H4 (cell line): ENCODE data around the gene NUP54. TPM values are rescaled to one million over a fixed set of nuclear protein-coding genes. Genes with fewer than 3 reads are reported as not detected.

Experiments
- DNase-seq: peaks from one replicate; pipeline ENCODE4 v3.0.0-alpha.2; 2015; ENCODE audit warnings: low spot score
- total RNA-seq: library from RNA; depleted of rRNA; stranded (reverse); fragments of >200 nt; shearing (Covaris generic); gene quantifications from 2 replicates; pipeline ENCODE4 v1.2.3, GENCODE V29; 2014

The NUP54 gene
- total RNA-seq, 1 experiment from 2014 or later = 68.6 TPM

DNA sequence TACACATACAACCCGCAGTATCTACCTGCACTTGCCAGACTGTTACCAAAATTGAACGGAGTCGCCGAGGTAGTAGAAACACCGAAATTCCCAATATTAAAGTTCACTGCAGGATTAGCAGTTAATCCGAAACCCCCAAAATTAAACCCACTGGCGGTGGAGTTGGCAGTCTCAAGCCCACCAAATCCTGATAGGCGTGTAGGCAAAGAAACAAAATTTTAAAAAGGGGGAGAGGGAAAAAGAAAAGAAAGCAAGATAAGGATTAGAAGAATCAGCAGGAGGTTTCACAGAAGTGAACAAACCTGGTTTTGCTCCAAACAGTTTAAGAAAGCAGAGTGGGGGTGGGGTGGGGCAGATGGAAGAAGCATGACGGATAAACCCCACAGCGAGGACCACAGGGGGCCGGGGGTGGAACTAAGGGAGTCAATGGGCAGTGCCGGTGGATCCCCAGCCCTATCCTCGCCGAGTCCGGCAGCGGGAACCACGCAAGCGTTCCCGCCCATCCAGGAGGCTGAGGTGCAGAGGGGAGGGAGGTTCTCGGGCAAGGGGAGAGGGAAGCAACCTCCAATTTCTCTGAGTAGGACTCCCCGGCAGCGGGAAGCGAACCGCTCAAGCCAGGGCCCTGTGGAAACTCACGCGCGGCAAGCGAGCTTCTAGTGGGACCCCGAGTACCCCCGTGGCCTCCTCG lies 599 bp downstream of the NUP54 start:
- DNase-seq = peak; percentile 75

DNA sequence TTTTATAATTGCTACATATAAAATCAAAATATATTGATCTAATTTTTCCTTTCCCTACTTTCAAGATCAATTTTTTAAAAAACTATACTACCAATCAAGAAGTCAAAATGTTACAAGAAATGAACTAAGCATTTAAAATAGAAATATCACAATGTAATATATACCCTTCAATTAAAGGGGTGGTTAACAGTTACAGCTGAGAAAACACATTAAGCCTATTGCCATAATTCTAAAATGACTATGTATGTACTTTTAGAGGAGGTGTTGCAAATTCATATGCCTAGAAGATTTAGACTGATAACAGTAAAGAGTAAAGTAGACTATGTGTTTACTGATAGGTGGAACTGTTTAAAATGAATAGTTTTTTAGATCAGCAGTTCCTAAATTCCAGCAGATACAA lies 3.7 kb downstream of the NUP54 start:
- no peak for DNase-seq

DNA sequence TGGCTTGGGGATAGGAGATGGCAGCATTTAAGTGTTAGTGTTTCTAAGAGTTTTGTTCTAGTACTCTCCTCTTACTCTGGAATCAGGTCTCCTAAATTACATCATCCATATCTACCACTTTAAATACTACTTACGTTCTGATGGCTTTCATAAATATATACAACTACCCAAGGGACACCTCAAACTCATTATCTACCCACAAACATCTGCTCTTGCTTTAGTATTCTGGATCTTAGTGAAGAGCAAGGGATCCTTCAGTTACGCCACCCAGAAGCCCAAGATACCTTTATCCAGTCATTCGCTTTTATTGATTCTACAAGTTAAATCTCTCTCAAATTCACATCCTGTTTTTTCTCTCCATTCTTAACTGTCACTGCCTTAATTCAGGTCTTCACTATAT lies 7.0 kb downstream of the NUP54 start:
- DNase-seq = no peak

DNA sequence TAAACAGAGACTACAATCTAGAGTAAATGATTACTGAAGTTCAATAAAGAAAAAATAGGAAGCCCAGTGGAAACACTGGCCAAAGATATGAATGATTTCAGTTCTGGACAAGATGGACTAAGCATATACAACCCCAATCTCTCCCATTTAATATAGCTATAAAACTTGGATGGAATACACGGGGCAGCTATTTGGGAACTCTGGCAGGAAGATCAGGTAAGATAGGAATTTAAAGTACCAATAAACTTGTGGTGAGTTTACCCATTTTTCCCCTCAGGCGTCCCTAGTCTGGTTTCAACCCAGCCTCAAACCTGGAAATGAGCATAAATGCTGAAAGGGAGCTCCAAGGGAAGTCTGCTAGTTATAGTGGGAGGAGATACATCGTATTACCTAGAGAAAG lies 20.4 kb downstream of the NUP54 start:
- DNase-seq = no peak

DNA sequence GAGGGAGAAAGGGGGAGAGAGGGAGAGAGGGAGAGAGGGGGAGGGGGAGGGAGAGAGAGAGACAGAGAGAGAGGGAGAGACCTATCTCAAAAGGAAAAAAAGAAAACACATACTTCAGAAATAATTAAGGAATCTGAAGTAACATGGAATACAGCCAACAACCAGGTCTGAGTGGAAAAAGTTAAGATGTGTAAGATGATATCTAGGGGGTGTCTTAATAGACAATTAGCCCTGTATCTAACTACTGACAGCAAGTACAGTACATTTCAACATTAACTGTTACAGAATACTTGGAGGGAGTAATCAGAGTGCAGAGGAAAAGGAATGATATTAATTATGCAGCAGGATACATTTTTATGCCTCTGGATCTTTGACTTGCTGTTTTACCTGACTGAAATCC lies 22.4 kb downstream of the NUP54 start:
- DNase-seq = no peak

DNA sequence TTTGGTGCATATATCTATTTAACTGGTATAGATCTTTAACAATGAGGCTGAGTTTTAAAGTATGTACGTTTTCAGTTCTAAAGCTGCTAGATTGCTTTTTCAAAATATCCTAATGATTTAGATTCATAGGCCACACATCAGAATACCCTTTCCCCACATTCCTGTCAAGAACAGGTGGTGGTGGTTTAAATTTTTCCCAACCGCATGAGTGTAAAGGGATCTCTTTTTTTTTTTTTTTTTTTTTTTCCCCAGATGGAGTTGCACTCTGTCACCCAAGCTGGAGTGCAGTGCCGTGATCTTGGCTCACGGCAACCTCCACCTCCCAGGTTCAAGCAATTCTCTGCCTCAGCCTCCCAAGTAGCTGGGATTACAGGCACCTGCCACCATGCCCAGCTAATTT lies 28.0 kb downstream of the NUP54 start:
- no peak for DNase-seq

DNA sequence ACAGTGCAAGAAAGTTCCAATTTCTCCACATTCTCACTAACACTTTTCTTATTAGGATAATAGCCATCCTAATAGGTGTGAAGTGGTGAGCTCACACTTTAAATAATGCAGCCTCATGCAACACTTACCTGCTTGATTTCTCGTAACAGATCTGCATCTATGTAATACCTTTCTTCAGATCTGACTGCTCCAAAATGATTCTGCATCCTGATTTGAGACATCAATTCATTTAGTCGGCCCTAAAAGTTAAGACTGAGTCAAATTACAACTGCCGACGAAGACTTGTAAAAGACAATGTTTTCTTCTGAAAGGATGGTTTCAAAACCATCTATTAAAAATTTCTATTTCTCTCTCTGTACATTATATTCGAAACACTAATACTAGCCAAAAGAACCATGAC lies 30.7 kb downstream of the NUP54 start:
- no peak for DNase-seq

DNA sequence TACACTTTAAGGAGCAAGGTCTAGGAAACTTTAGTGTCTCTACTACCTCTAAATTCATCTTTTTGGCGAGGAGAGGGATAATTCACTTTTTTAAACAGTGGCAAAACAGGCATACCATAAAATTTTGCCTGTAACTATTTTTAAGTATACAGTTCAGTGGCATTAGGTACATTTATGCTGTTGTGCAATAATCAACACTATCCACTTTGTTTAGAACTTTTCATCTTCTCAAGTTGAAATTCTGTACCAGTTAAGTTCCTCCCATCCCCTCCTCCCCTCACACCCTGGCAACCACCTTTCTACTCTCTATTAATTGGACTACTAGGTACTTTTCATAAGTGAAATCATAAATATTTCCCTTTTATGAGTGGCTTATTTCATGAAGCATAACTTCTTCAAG lies 31.4 kb downstream of the NUP54 start:
- no peak for DNase-seq

DNA sequence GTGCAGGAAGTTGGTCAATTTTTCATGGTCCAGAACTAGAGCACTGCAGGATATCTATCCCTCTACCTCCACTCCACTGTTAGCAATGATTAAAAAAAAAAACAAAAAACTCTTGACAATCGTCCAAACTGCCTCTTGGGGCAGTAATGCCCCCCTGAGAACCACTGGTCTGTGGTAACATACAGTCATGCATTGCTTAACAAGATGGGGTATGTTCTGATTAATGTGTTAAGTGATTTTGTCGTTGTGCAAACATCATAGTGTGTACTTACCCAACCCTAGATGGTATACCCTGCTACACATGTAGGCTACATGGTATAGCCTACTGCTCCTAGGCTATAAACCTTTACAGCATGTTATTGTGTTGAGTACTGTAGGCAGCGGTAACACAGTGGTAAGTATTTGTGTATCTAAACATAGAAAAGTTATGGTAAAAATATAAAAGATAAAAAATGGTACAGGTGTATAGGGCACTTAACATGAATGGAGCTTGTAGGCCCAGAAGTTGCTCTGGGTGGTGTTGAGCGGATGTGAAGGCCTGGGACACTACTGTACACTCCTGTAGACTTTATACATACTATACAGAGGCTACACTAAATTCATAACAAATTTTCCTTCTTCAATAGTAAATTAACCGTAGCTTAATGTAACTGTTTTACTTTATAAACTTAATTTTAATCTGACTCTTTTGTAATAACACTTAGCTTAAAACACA lies 39.6 kb downstream of the NUP54 start:
- DNase-seq = peak; percentile 26

DNA sequence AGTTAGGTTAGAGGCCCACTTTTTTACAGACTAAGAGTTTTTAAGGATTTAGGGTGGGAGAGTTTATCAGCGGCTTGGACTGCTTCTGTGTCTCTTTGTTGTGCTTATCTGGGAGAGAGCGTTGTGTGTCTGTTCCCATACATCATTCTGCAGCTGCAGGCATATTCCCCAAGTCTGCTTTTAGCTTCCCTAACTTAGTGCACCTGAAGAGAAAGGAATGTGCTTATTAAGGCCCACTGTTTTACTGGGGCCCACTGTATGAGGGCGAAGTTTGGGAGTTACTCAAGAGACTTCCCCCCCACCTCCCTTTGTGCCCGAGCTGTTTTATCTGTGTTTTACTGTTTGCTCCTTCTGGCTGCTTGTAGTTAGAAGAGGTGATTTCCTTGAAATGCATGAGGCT lies 41.8 kb downstream of the NUP54 start:
- no peak for DNase-seq

DNA sequence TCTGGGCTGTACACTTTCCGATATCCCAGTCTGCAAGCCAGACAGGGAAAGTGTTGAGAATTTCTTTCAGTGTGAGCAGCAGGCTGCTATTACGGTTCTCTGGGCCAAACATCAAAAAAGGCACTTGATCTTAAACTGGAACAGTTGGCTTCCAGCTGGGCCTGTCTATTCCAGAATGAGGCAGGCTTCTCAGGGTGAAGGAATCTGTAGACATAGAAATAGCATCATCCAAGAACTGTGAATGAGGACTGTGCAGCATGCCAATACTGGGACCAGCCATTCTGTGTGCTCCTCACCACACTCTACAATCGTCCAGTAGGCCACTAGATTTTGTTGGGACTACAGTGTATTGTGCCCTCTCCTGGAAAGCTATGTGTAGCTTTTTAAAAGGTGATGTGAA lies 42.5 kb downstream of the NUP54 start:
- DNase-seq = no peak

DNA sequence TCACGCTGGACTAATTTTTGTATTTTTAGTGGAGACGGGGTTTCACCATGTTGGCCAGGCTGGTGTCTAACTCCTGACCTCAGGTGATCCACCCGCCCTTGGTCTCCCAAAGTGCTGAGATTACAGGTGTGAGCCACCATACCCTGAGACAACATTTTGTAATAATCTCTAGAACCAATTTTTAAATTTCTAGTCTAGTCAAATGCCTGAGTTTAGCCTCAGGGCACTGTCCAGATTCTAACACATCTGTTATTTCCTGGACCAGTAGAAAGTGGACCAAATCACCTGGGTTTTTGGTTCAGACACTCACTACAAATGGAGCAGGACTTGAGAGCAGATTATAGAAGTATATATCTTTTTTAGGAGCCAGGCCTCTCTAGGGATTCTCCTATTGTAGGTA lies 52.1 kb downstream of the NUP54 start:
- no peak for DNase-seq

DNA sequence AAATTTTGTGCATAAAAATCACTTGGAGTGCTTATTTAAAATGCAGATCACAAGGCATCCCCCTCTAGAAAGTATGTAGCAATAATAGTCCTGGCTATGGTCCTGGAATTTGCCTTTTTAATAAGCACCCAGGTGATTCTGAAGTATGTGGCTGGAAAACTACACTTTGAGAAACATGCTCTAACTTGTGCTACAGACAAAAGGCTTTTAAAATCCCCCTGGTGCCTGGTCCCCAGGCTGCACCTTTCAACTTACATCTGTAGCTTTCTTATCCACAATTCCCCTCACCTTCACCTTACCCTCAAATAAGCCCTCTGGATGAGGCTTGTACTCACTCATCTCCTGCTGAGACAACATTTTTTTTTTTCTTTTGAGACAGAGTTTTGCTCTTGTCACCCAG lies 52.6 kb downstream of the NUP54 start:
- DNase-seq = no peak

DNA sequence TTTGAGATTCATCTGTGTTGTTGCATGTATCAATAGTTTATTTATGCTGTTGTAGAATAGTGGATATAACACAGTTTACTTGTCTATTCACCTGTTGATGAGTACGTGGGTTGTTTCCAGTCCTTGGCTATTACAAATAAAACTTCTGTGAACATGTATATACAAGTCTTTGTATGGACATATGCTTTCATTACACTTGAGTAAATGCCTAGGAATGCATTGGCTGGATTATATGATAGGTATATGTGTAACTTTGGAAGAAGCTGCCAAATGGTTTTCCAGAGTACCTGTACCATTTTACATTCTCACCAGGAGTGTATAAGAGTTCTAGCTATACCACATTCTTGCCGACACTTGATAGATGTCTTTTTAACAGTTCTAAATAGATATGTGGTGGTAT lies 57.1 kb downstream of the NUP54 start:
- DNase-seq = no peak

DNA sequence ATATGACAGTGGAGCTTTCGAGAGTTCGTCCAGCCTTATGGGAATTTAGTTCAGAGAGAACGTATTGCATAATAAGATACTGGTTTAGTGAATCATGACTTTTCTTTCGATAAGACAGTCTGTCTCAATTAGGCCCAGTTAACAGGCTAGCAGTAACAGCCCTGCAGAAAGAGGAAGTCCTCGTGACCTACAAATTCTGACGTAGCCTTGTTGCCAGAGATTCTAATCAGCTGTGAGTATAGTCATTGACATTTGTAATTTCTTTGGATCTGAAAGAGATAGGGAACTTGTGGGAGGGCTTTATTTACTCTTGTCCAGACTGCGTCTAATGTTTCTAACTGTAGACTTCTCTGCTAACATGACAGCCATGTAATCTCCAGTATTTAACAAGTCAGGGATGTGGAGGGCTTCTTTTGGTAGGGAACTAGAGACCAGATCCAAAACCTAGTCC lies 57.9 kb downstream of the NUP54 start:
- peak; percentile 67 for DNase-seq

DNA sequence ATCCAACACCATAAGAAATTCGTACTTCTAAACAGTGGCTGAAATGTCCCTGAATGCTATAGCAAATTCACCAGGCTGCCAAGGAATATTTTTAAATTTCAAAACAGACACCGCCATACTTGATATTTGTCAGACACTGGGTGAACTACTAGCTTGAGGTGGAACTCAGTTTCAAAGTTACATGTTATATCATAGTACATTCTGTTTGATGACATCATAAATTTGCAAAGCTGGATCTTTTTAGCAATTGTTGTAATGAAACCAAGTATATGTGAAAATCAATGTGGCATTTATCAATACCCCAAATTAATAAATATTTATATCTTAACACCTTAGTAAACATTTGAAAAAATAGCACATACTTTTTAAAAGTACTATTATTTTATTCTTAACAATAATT lies 59.5 kb downstream of the NUP54 start:
- DNase-seq = no peak

DNA sequence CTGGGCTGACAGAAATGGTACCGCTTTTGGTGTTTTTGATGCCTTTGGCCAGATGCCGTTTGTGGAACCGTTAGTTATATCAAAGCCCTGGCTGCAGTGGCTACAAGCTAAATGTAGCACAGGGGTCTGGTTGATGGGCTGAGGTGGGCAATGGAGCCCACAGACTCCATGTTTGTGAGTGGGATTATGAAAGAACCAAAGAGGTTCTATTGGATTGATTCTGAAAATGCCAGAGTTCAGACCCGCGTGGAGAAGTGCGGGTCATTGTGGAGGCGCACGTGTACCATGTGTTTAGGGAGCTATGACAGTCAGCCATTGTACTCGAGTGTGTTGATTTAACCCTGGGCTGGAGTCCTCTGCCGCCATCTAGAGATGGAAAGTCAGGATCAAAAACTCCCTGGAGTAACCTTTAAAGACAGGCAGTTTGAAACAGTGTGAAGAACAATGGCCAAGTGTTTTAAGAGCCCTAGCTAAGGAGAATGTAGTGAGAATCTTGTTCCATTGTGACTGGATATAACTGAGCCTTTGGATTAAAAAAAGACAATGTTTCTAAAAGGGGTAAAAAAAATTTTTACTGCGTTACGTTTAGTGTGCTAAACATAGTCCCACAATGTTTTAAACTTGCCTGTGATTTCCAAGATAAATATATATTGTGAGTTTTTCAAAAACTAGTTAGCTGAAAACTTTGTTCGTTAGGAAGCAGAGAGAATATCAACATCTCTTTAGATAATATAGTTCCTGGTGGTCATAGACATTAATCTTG lies 61.0 kb downstream of the NUP54 start:
- peak; percentile 70 for DNase-seq

DNA sequence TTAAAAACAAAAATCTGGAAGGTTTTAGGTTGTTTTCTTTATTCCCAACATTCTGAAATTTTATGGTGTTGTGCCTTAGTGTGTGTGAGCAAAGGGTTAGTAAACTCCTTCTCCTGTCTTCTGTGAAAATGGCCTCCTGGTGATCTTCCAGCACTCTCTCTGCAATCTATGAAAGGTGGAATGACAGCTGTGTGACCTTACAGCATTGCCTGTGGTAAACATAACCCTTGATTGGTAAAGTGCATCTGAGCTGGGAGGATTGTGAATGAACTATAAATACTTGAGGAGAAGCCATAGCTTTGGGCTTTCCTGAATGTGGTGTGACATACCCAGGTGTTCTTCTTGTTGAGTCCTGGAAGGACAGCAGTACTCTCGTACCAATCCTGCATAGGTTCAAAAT lies 63.7 kb downstream of the NUP54 start:
- no peak for DNase-seq

DNA sequence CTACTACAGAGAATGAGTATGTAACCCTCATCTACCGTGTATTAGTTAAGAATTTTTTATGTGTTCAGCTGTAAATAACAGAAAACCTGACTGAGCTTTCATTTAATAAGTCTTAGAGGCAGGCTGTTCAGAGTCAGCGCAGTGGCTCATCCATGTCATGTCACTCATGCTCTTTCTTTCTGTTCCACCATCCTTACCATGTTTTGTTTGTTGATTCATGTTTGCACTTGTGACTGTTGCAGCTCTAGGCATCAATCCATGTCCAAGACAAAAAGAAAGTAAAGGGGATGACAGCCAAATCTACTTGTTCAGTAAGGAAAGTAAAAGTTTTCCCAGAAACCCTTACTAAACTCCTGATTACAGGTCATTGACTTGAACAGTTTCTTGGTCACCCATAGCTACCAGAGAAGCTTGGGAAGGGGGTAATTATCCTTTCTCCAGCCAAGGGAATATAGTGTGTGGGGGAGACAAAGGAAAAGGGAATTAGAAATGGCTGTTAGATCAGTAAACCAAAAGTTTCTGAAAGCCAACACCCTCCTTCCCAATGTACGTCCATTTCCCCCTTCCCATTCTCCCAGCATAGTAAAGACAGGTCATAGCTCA lies 64.7 kb downstream of the NUP54 start:
- no peak for DNase-seq

DNA sequence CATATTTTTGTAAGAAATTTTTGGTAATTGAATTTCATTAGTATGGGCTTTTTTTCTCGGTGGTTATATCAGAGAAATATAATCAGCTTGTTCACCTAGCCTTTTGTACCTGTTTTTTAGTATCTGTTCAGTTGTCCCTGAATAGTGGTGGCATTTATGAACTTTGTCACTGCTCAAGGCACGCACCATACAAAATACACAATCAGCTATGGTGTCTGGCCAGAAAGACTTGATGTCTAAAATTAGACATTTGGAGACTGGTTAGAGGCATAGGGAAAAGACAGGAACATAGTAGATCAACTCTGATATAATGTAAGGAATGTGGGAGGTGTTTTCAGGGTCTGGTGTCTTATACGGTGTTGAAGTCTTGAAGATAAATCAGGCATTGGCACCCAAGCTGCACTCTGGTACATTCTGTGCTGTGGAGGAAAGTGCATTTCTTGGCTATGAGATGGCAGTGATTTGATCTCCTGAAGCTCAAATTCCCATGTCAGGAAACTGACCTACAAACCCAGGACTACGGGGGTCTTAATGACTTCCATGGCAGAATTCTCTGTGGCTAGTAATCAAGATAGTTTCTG lies 70.1 kb downstream of the NUP54 start:
- no peak for DNase-seq

DNA sequence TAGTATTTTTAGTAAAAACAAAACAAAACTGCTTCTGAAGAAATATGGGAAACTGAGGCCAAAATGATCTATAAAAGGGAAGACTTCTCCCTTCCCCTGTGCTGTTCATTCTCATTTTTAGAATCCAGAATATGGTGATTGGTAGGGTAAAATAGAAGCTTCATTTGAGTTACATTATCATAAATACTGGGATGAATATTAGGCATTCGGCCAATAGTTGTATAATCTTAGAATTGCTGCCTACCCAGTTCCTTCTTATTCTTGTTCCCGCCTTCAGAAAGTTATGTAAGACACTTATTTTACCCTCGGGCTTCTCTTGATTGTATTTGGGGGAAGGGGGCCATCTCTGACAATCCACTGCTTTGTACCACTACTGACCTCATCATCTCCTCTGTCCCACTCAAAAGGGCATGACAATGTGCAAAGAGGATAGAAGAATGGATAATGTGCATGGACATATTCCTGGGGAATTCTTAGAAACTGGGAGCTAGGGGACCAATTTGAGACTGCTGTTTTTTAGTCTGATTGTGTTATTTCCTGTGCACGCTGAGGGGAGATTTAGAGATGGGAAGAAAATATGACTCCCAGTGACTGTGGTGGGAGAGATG lies 73.1 kb downstream of the NUP54 start:
- no peak for DNase-seq

DNA sequence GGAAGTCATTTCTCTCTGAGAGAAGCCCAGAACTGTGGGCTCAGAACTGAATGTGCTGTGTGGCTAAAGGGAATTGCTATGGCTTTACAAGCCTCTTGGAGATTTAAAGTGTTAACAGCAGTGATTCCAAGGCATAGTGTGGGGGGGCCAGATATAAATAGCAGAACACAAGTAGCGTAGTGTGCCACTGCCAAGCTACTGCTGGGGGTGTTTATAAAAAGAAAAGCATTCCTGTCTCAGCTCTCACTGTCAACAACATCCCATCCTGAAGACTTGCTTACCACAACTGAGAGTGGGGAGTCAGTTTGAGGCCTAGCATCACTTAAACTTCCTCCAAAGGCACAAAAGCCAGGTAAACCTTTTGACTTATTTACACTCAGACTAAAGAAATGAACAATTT lies 73.7 kb downstream of the NUP54 start, which contains the start of gene ART3:
TSS of gene ART3 (plus strand) at position 242 of the 400 bp plus-strand sequence. CDS start 1,181 bp downstream, outside the sequence.
- no peak for DNase-seq
